SH-SY5Y (cell line): ENCODE measurements around the gene CEP85.

Experiments
- GATA2 ChIP-seq: IDR thresholded peaks from 2 replicates; pipeline ENCODE4 v1.6.1; 2011; ENCODE audit warnings: mild to moderate bottlenecking, low read depth, low read length
- GATA3 ChIP-seq: IDR thresholded peaks from 2 replicates; pipeline ENCODE4 v1.6.1; 2011; ENCODE audit warnings: low read depth, mild to moderate bottlenecking, low read length, moderate library complexity

GRCh38 chr1:26259005-26259404 is 25.0 kb downstream of the CEP85 start:
- no peak for TF ChIP-seq GATA2
- TF ChIP-seq GATA3: no peak
